ENCODE measurements around the gene DIPK1B.

DIPK1B gene

GRCh38 chr9:136684339-136684738, 28.0 kb upstream of the DIPK1B start:
- Histone ChIP-seq H3K27ac (replicated peaks) (no peak overlapping the region), H3K27me3 (ENCODE audit: insufficient read depth, poor library complexity, severe bottlenecking) (no peaks in the 10 kb centered on the region), H3K4me3 (replicated peaks; ENCODE audit: insufficient read depth, low read length) (no peak overlapping the region)
- DNase-seq (ENCODE audit: low read depth in 1 of 2, low spot score in 1 of 2): no peak
- TF ChIP-seq GABPA (IDR thresholded peaks at IDR 0.05; ENCODE audit: low read depth) (no peak), POLR2AphosphoS5 (IDR thresholded peaks at IDR 0.05; ENCODE audit: low read depth) (no peak), CTCF (IDR thresholded peaks at IDR 0.05; ENCODE audit: insufficient read depth, low read length) (no peak), REST (IDR thresholded peaks at IDR 0.05; ENCODE audit: insufficient replicate concordance, low read depth) (no peak), SPI1 (IDR thresholded peaks at IDR 0.05; ENCODE audit: borderline replicate concordance, low read depth) (no peak)

- DNase-seq (ENCODE audit: low read depth in 1 of 2, low spot score in 1 of 2): no peak
- Histone ChIP-seq H3K4me3 (replicated peaks; ENCODE audit: insufficient read depth, low read length) (no peak overlapping the region), H3K27ac (replicated peaks) (no peak overlapping the region), H3K27me3 (ENCODE audit: insufficient read depth, poor library complexity, severe bottlenecking) (no peaks in the 10 kb centered on the region)
- TF ChIP-seq POLR2AphosphoS5 (IDR thresholded peaks at IDR 0.05; ENCODE audit: low read depth) (no peak), REST (IDR thresholded peaks at IDR 0.05; ENCODE audit: insufficient replicate concordance, low read depth) (no peak)
Measured at GRCh38 chr9:136684799-136685198, 27.6 kb upstream of the DIPK1B start.

GRCh38 chr9:136685216-136685615, 27.2 kb upstream of the DIPK1B start:
- no peak for DNase-seq (ENCODE audit: low read depth in 1 of 2, low spot score in 1 of 2)
- no peak for TF ChIP-seq CTCF (IDR thresholded peaks at IDR 0.05; ENCODE audit: insufficient read depth, low read length)
- no peak for TF ChIP-seq GABPA (IDR thresholded peaks at IDR 0.05; ENCODE audit: low read depth)
- no peak for TF ChIP-seq REST (IDR thresholded peaks at IDR 0.05; ENCODE audit: insufficient replicate concordance, low read depth)
- TF ChIP-seq SPI1 (IDR thresholded peaks at IDR 0.05; ENCODE audit: borderline replicate concordance, low read depth): no peak
- no peak for TF ChIP-seq POLR2AphosphoS5 (IDR thresholded peaks at IDR 0.05; ENCODE audit: low read depth)
- no peaks in the 10 kb centered on the region for H3K27me3 ChIP-seq (ENCODE audit: insufficient read depth, poor library complexity, severe bottlenecking)
- no peak overlapping the region for H3K27ac ChIP-seq (replicated peaks)
- H3K4me3 ChIP-seq (replicated peaks; ENCODE audit: insufficient read depth, low read length): no peak overlapping the region
